HG03159 (cell line): ENCODE data around the gene ILF3.

ENCODE experiments used
- ATAC-seq: cut with Tn5 transposase; IDR thresholded peaks from one replicate; pipeline ENCODE4 v1.9.1; 2021; ENCODE audit warnings: mild to moderate bottlenecking, moderate library complexity; ENCODE audit not compliant: unreplicated experiment

The ILF3 gene

DNA sequence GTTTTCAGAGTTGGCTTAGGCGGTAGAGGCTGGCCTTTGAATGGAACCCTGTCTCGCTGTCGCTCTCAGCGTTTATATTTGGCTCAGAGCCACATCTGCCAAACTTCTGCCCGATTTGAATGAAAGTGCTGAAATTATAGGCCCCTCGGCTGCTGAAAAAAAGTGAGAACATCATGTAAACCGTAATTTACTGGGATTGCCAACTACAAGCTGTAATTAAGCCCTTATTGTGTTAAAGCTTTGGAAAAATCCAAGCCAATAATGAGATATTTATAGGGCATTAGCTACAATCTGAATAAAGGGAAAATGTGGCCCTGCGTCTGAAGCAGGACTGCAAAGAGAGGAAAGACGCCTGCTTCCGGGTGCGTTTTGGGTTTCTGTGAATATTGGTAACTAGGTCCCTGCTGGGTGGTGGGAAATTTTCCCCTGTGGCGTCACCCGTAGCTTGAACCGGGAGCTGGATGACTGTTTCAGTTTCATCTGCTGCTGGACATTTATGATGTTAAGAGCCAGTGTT lies 73.6 kb downstream of the ILF3 start:
- ATAC-seq, result no peak

DNA sequence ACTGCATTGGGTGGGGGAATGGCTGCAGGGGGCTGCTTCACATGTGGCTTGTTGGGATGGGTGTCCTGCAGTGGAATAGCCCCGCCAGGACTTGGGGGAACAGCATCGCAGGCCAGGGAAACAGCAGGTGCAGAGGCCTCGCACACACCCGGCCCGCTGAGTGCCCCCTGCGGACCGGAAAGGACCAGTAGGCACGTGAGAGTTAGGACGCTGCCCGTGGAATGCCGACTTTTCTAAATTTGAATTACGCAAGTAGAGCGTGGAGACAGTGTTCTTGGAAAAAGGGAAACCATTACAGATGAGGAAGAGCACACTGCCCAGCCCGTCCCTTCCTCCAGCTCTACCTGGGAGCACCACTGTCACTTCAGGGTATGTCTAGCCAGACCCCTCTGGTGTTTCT lies 75.3 kb downstream of the ILF3 start:
- ATAC-seq, result no peak

DNA sequence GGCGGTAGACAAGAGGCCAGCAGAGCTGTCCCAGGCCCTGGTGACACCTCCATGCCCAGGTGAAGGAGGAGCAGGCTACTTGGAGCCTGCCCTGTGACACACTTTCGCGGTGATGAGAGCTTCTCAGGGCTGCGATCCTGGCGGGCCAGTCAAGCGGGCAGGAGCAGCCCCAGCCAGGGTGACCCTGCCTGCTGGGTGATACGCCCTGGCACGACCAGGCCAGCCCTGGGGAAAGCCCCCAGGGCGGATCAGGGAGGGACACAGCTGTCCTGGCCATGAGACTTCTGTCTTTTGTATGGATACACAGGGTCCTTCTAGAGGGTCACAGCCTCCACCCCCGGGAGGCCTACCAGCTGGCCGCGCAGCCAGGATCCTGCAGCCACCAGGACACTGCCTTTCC lies 76.8 kb downstream of the ILF3 start:
- no peak for ATAC-seq

DNA sequence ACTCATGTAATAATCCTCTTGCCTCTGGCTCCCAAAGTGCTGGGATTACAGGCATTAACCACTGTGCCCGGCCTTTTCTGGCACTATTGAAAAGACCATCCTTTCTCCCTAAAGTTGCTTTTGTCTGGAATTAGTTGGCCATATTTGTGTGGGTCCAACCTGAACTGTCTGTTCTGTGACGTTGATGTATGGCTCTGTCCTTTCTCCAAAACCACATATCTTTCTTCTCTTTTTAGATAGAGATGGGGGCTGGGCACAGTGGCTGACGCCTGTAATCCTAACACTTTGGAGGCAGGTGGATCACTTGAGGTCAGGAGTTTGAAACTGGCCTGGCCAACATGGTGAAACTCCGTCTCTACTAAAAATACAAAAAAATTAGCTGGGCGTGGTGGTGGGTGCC lies 81.6 kb downstream of the ILF3 start:
- ATAC-seq, result no peak

DNA sequence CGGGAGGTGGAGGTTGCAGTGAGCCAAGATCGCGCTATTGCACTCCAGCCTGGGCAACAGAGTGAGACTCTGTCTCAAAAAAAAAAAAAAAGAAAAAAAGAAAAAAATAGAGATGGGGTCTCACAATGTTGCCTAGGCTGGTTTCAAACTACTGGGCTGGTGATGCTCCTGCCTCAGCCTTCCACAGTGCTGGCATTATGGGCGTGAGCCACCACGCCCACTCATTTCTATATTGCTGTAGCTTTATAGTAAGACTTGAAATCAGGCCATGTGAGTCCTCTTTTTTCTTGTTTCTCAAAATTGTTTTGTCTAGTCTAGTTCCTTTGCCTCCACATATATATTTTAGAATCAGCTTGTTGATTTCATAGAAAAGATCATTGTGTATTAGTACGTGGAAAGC lies 82.0 kb downstream of the ILF3 start:
- no peak for ATAC-seq

DNA sequence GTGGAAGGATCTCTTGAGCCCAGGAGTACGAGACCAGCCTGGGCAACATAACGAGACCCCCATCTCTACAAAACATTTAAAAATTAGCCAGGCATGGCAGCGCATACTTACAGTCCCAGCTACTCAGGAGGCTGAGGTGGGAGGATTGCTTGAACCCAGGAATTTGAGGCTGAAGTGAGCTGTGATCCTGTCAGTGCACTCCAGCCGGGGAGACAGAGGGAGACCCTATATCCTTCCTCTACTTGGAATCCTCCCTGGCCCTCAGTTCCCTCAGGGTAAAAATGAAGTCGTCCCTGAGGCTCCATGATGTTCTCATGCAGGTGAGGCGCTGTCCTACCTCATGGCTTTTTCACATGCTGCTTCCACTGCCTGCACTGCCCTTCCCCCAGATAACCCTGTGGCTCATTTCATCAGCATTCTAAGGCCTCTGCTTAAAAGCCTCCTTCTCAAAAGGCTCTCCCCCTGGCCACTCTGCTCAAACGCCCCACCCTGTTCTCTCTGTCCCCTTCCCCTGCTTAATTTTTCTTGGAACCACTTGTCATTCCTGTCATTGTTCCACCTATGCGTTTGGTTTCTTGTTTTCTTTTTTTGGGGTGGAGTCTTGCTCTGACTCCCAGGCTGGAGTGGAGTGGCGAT lies 82.9 kb downstream of the ILF3 start:
- ATAC-seq, result no peak

DNA sequence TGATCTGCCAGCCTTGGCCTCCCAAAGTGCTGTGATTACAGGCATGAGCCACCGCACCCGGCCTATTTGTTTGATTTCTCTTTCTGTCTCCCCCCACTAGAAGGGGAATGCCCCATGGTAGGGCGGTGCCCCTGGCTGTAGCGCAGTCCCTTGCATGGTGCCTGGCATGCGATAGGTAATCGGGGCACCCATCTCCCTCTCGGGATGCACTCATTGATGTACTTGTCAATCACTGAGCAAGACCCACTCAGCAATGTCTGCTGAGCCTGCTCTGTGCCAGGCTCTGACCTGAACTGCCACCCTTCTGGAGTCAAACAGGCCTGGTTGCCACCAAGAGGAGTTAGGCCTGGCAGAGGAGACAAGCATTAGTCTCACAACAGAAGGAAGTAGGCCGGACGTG lies 83.6 kb downstream of the ILF3 start:
- ATAC-seq, result no peak

DNA sequence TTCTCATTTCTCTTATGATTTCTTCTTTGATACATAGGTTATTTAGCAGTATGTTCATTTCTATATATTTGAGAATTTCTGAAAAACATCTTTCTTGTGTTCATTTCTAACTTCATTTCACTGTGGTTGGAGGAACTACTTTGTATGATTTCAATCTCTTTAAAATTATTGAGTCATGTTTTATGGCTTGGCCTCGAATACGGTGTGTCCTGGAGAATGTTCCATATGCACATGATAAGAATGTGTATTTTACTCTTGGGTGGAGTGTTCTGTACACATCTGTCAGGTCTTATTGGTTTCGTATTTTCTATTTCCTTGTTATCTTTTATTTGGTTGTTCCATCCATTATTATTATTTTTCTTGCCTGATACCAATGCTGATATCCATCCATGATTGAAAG lies 86.7 kb downstream of the ILF3 start:
- no peak for ATAC-seq
